Activated T-helper 1 cell treated with anti-CD3 and anti-CD28 coated beads, Interleukin-12 subunit alpha, Interleukin-12 subunit beta, Interleukin-2, Interleukin-4 antibody, amounts not matched to agents 30 ng/mL and 10 ng/mL and 1 ng/mL, durations not matched to agents 14 hours and 24 hours and 36 hours (primary cell): Measurements from ENCODE around the gene EPHA5. TPM values are rescaled to one million over a fixed set of nuclear protein-coding genes. Genes with fewer than 3 reads are reported as not detected.
"Not testable (repeated sequence)": the region's sequence is repeated elsewhere in the genome, so short reads cannot be mapped to it uniquely, and the experiment has no call there.

Source experiments
- DNase-seq: peaks from one replicate; pipeline ENCODE4 v3.0.0; 2021; ENCODE audit warnings: low spot score
- H3K27ac Mint-ChIP-seq: one replicate; pipeline ENCODE4 v1.8.0; 2021; ENCODE audit warnings: mild to moderate bottlenecking, mixed read lengths
- H3K27me3 Mint-ChIP-seq: one replicate; pipeline ENCODE4 v1.8.0; 2022; ENCODE audit warnings: mild to moderate bottlenecking, moderate library complexity, mixed read lengths; ENCODE audit not compliant: insufficient read depth
- H3K36me3 Mint-ChIP-seq: one replicate; pipeline ENCODE4 v1.8.0; 2021; ENCODE audit warnings: low read depth, mixed read lengths
- H3K4me1 Mint-ChIP-seq: one replicate; pipeline ENCODE4 v1.8.0; 2021; ENCODE audit warnings: low read depth, mixed read lengths
- H3K4me3 Mint-ChIP-seq: one replicate; pipeline ENCODE4 v1.8.0; 2021; ENCODE audit warnings: mild to moderate bottlenecking, moderate library complexity, mixed read lengths
- H3K9me3 Mint-ChIP-seq: one replicate; pipeline ENCODE4 v1.8.0; 2021; ENCODE audit warnings: mixed read lengths
- intact Hi-C: fragments of 100-400 bp; cut with micrococcal nuclease; formaldehyde crosslinking; loops from one replicate; pipeline ENCODE4 v1.15.1; 2024
- total RNA-seq: library from RNA; stranded (reverse); gene quantifications from 2 replicates; pipeline ENCODE4 v1.2.3, GENCODE V29; 2022

Gene EPHA5
- total RNA-seq, 1 donor from 2014 or later: not detected

DNA sequence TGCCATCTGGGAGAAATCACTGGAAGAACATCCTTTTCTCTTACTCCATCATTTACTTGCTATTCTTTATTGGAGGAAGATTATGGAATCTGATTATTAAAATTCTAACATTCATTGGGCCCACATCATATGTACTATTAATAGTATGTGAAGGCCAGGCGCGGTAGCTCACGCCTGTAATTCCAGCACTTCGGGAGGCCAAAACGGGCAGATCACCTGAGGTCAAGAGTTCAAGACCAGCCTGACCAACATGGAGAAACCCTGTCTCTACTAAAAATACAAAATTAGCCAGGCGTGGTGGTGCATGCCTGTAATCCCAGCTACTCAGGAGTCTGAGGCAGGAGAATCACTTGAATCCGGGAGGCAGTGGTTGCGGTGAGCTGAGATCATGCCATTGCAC, 361.7 kb downstream of the EPHA5 start:
- DNase-seq, H3K27me3 Mint-ChIP-seq, H3K9me3 Mint-ChIP-seq, intact Hi-C loops, H3K4me3 Mint-ChIP-seq, H3K36me3 Mint-ChIP-seq, H3K27ac Mint-ChIP-seq, H3K4me1 Mint-ChIP-seq: not testable (repeated sequence)

DNA sequence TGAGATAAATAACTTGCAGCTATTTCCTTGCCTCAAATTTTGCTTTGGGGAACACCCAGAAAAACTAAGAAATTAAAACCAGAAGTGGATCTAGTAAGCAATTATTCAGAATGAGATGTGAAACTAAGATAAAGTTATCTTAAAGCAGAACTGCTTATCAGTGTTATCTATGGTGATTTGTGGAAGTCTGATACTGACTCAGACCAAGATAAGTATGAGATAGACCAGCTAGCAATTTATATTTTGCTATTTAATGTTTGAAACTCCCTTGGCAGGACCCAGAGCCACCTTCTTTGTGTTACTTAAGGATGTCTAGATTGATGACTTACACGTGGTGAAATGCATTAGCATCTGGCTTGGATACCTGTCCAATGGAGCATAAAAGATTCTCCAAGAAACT, 368.1 kb downstream of the EPHA5 start:
- H3K4me3 Mint-ChIP-seq: no peak overlapping the region
- no peaks in the 10 kb centered on the region for H3K27me3 Mint-ChIP-seq
- no peaks in the 10 kb centered on the region for H3K36me3 Mint-ChIP-seq
- intact Hi-C loops: no loop called here
- no peaks in the 10 kb centered on the region for H3K9me3 Mint-ChIP-seq
- H3K4me1 Mint-ChIP-seq: no peaks in the 10 kb centered on the region
- no peak overlapping the region for H3K27ac Mint-ChIP-seq
- DNase-seq: no peak

GRCh38 chr4:65296246-65296645, 374.0 kb downstream of the EPHA5 start:
- no peak overlapping the region for H3K27ac Mint-ChIP-seq
- DNase-seq: no peak
- H3K36me3 Mint-ChIP-seq: no peaks in the 10 kb centered on the region
- H3K4me1 Mint-ChIP-seq: no peaks in the 10 kb centered on the region
- intact Hi-C loops: no loop called here
- H3K27me3 Mint-ChIP-seq: no peaks in the 10 kb centered on the region
- H3K9me3 Mint-ChIP-seq: peaks cover 6% of the 10 kb centered on the region
- H3K4me3 Mint-ChIP-seq: no peak overlapping the region

- intact Hi-C loops: no loop called here
- Mint-ChIP-seq H3K4me1 (no peaks in the 10 kb centered on the region), H3K27me3 (no peaks in the 10 kb centered on the region), H3K27ac (no peak overlapping the region), H3K9me3 (peaks cover 8% of the 10 kb centered on the region), H3K4me3 (no peak overlapping the region), H3K36me3 (no peaks in the 10 kb centered on the region)
- no peak for DNase-seq
Measured at GRCh38 chr4:65287071-65287470, 383.2 kb downstream of the EPHA5 start.
